ENCODE results near the gene AP1S3. TPM values are rescaled to one million over a fixed set of nuclear protein-coding genes. Genes with fewer than 3 reads are reported as not detected.

Gene AP1S3
- polyA plus RNA-seq, 12 donors = 0.30 to 3.2 (median 0.87) TPM; not detected in 2

DNA sequence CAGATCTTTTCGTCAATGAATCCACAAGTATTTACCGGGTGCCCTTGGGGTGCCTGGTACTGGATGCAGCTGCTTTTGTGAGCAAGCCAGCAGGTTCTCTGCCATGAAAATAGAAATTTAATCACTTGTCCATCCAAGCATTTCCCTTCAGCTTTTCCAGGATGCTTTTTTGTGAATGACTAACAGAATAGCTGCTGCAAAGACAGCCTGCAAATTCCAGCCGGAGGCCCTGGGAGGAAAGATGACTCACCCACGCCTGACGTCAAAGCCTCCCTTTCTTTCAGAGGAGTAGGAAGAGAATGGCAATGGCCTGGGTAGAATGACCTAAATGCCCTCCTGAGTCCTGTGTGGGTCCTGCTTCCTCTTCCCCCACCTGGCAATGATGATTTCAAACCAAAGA lies 111.9 kb downstream of the AP1S3 start:
- DNase-seq = peak; percentile 75

DNA sequence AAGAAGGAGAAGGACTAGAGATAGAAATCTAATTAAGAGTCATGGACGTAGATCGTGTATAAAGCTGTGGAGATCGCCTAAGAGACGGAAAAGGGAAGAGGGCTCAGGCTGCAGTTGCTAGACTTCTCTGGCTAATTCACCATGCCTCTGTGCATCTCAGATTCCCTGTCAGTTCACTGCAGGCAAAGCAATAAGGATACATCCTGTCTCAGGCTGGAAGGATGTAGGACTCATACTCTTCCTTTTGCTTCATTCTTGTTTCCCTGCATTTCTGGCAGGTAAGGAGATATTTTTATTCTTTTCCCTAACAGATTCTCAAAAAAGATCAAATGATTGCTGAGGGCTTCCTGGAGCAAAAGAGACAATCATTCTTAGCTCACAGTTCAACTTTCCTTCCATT lies 112.5 kb downstream of the AP1S3 start:
- DNase-seq = no peak

DNA sequence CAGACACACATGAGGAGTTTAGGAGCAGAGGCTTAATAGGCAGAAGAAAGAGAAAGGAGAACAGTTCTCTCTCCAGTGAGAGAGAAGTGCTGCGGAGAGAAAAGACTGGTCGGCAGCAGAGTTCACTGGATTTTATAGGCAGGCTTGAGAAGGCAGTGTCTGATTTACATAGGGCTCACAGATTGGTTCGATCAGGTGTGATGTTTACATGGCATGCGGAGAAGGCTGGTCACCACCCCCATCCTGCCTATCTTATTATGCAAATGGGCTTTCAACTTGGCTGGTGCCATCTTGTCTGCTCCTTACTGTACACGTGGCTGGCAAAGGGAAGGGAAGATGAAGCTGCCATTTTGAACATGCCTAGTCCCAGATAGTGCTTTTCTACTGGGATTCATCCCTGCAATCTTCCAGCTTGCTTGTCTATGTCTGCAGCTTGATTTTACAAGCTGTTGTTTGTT lies 113.4 kb downstream of the AP1S3 start:
- DNase-seq = no peak

- no peak for DNase-seq
Measured at GRCh38 chr2:223722226-223722625, 115.2 kb downstream of the AP1S3 start.

DNA sequence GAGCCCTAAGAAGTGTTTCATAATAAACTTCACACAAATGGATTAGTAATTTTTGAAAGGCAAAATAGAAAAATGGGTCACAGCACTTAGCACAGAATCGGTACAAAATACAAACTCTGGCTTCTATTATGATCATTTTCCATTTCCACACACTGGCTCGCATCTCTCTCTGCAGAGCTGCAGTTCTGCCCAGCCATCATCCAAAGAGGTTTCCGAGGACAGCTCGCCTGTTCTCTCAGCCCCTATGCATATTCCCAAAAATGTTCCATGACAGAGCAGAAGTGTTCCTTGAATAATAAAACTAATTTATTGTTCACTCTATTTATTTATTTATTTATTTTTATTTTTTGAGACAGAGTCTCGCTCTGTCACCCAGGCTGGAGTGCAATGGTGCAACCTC lies 115.6 kb downstream of the AP1S3 start:
- no peak for DNase-seq

- DNase-seq = no peak
Measured at GRCh38 chr2:223720367-223720766, 117.0 kb downstream of the AP1S3 start.

GRCh38 chr2:223712642-223713041 lies 124.7 kb downstream of the AP1S3 start:
- no peak for DNase-seq

DNA sequence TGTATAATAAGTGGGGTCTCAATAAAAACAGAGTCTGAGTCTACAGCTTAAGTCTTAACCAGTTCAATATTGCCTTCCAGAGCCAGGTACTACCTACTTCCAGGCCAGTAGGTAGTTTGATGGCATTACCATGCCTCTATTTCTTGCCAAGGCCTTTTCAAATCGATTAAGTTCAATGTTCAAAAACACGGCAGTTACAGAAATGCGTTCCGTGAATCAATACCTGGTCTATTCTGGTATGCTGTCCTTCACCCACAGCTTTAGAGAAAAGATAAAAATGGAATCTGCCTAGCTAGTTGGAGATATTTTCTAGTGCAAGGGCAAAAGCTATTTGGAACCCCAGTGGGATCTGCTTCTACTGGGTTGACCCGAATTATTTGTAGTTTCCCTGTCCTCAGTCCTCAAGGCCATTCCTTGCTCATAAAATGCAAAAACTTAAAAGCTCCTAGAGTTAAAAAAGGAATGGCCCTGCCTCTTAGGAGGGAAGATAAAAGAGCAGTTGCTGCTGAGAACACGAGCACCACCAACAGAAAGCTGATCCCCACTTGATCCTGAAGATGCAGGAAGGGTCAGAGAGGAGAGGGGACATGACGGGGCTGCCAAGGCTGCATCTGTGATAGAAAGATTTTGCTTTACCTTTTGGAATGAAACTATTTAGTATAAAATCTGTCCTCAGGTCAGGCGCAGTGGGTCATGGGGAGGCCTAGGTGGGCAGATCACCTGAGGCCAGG lies 125.6 kb downstream of the AP1S3 start:
- no peak for DNase-seq

Other genes with a start within 250 kb of the AP1S3 start
- 1 to 10 TPM in 1 of 12 donors, under 1 TPM in 8, not detected in 3; 0.06 to 8.1 (median 0.13) TPM for gene SCG2, start 235.2 kb downstream of the AP1S3 start, polyA plus RNA-seq (ENCODE audit: insufficient read length in 12 of 12)
- 10 to 100 TPM in 11 of 12 donors, not detected in 1; 21.0 to 40.8 (median 33.9) TPM for gene WDFY1, start 107.8 kb upstream of the AP1S3 start, polyA plus RNA-seq (ENCODE audit: insufficient read length in 12 of 12)
- gene MRPL44, start 119.9 kb upstream of the AP1S3 start, polyA plus RNA-seq (ENCODE audit: insufficient read length in 12 of 12) = 10 to 100 TPM in 11 of 12 donors, not detected in 1; 20.4 to 43.6 (median 27.7) TPM
- 100 to 1,000 TPM in 5 of 12 donors, 10 to 100 TPM in 6, not detected in 1; 78.4 to 128 (median 89.2) TPM for gene SERPINE2, start 201.7 kb upstream of the AP1S3 start, polyA plus RNA-seq (ENCODE audit: insufficient read length in 12 of 12)